SH-SY5Y (cell line): Measurements from ENCODE around the gene TNNI2.

ENCODE experiments used
- GATA2 ChIP-seq: IDR thresholded peaks from 2 replicates; pipeline ENCODE4 v1.6.1; 2011; ENCODE audit warnings: mild to moderate bottlenecking, low read depth, low read length
- GATA3 ChIP-seq: IDR thresholded peaks from 2 replicates; pipeline ENCODE4 v1.6.1; 2011; ENCODE audit warnings: low read depth, mild to moderate bottlenecking, low read length, moderate library complexity

GRCh38 chr11:1812801-1813200 lies 26.0 kb upstream of the TNNI2 start:
- no peak for TF ChIP-seq GATA2
- TF ChIP-seq GATA3: no peak
